Dermis blood vessel endothelial cell (primary cell): ENCODE data around the gene DBF4B. TPM values are rescaled to one million over a fixed set of nuclear protein-coding genes. Genes with fewer than 3 reads are reported as not detected.
A peak's percentile ranks its signal among the peaks of the same experiment; 100 is the strongest.
"Not testable (repeated sequence)": the region's sequence is repeated elsewhere in the genome, so short reads cannot be mapped to it uniquely, and the experiment has no call there.

Experiments used
- DNase-seq: peaks from one replicate; pipeline ENCODE4 v3.0.0; 2010
- total RNA-seq: library from RNA; depleted of rRNA; stranded (reverse); fragments of >200 nt; gene quantifications from 2 replicates; pipeline ENCODE4 v1.2.3, GENCODE V29; 2014

DBF4B gene
- total RNA-seq, 1 donor from 2014 or later, result 2.6 TPM

GRCh38 chr17:44736551-44737240 is 28.2 kb downstream of the DBF4B start:
- no peak for DNase-seq

- DNase-seq, result peak; percentile 15
Observed at GRCh38 chr17:44738214-44738906, 29.9 kb downstream of the DBF4B start.

GRCh38 chr17:44741316-44741715 is 32.9 kb downstream of the DBF4B start:
- no peak for DNase-seq

GRCh38 chr17:44745301-44745700 is 36.8 kb downstream of the DBF4B start:
- DNase-seq, result no peak

- DNase-seq, result not testable (repeated sequence)
Observed at GRCh38 chr17:44745738-44746137, 37.3 kb downstream of the DBF4B start.

- DNase-seq, result no peak
Observed at GRCh38 chr17:44747566-44747965, 39.1 kb downstream of the DBF4B start.

- no peak for DNase-seq
Observed at GRCh38 chr17:44749076-44749979, 40.9 kb downstream of the DBF4B start.

GRCh38 chr17:44749980-44750318 is 41.5 kb downstream of the DBF4B start:
- no peak for DNase-seq

- DNase-seq, result no peak
Observed at GRCh38 chr17:44751331-44751730, 42.9 kb downstream of the DBF4B start.

- no peak for DNase-seq
Observed at GRCh38 chr17:44751806-44752205, 43.3 kb downstream of the DBF4B start.

- DNase-seq, result no peak
Observed at GRCh38 chr17:44752953-44753861, 44.7 kb downstream of the DBF4B start.

GRCh38 chr17:44754276-44754675 is 45.8 kb downstream of the DBF4B start:
- DNase-seq, result no peak

GRCh38 chr17:44755180-44755579 is 46.7 kb downstream of the DBF4B start:
- DNase-seq, result not testable (repeated sequence)

GRCh38 chr17:44757045-44757917 is 48.8 kb downstream of the DBF4B start:
- no peak for DNase-seq

GRCh38 chr17:44757918-44758413 is 49.5 kb downstream of the DBF4B start:
- no peak for DNase-seq

GRCh38 chr17:44758414-44759085 is 50.1 kb downstream of the DBF4B start, which contains the start of gene ADAM11:
Gene ADAM11 (plus strand): TSS chr17:44758988. CDS start chr17:44759200, 212 bp downstream.
- DNase-seq, result peak; percentile 13

GRCh38 chr17:44759086-44759915 is 50.8 kb downstream of the DBF4B start:
- DNase-seq, result no peak

- DNase-seq, result no peak
Observed at GRCh38 chr17:44759916-44760243, 51.4 kb downstream of the DBF4B start.
